Measurements from ENCODE around the gene C2orf69.

C2orf69 gene, protein sequence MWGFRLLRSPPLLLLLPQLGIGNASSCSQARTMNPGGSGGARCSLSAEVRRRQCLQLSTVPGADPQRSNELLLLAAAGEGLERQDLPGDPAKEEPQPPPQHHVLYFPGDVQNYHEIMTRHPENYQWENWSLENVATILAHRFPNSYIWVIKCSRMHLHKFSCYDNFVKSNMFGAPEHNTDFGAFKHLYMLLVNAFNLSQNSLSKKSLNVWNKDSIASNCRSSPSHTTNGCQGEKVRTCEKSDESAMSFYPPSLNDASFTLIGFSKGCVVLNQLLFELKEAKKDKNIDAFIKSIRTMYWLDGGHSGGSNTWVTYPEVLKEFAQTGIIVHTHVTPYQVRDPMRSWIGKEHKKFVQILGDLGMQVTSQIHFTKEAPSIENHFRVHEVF

DNA sequence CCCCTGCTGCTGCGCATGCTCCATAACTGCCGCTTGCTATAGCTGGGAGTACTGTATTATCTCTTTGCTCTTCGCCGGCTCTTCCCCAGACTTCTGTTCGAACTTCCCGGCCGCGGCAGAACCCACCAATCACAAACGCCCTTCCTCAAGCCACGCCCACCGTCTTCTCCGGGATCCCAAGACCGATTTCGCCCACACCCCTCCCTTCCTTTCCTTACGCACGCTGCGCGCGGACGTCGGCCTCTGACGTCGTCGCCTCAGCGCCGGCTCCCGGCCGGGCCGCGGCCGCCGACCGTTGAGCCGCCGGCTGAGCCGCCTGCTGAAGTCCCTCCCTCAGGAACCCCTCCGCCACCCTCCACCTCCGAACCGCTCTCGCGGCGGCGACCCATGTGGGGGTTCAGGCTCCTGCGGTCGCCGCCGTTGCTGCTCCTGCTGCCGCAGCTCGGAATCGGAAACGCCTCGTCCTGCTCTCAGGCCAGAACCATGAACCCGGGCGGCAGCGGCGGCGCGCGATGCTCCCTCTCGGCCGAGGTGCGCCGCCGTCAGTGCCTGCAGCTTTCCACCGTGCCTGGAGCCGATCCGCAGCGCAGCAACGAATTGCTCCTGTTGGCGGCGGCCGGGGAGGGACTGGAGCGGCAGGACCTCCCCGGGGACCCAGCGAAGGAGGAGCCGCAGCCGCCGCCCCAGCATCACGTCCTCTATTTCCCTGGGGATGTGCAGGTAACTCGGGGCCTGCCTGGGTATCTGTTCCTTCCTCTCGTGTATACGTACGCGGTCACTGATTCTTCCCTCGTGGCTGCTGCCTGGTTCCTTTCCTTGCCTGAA, at the start of gene C2orf69:
Gene C2orf69 (plus strand): TSS at position 242 of the 825 bp plus-strand sequence. CDS start 146 bp downstream, at position 388.
- Histone ChIP-seq H3K4me3 (ENCODE audit: low read length in 2 of 2) (peak within 1 kb of the TSS; percentile 81 to 95), H3K36me3 (ENCODE audit: control insufficient read depth in 2 of 2, insufficient read depth in 2 of 2, low read length in 2 of 2) (no peaks in the 10 kb centered on the region), H3K9me3 (ENCODE audit: control insufficient read depth in 2 of 2, low read length in 2 of 2) (no peaks in the 10 kb centered on the region), H3K27ac (ENCODE audit: low read depth in 2 of 2, low read length in 2 of 2) (peak within 1 kb of the TSS; percentile 97 to 98), H3K27me3 (ENCODE audit: control insufficient read depth in 2 of 2, insufficient read depth in 2 of 2, low read length in 2 of 2) (no peaks in the 10 kb centered on the region), H3K9ac (ENCODE audit: low read depth in 1 of 2, low read length in 2 of 2) (peak within 1 kb of the TSS; percentile 94 to 95), H3K4me1 (ENCODE audit: control insufficient read depth in 2 of 2, insufficient read depth in 2 of 2, low read length in 2 of 2) (peaks cover 6 to 10% of the 10 kb centered on the region in 2 donors)

DNA sequence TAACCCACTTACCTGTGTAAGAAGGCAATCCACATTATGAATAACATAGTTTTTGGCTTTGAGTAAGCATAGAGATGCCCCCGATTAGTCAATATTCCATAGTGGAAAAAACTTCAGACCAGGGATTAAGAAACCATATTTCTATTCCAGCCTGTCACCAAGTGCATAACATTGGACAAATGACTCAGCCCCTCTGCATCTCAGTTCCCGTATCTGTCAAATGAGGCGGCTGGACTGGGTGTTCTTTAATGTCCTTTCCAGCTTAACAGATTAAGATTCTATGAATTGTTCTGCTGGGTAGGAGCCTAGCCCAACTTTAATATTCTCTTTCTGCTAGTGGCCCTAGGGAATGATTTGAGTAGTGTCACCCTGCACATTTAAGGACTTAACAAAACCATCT, 48.3 kb upstream of the C2orf69 start:
- Histone ChIP-seq H3K4me3 (ENCODE audit: low read length in 2 of 2) (no peak overlapping the region), H3K9me3 (ENCODE audit: control insufficient read depth in 2 of 2, low read length in 2 of 2) (no peaks in the 10 kb centered on the region), H3K36me3 (ENCODE audit: control insufficient read depth in 2 of 2, insufficient read depth in 2 of 2, low read length in 2 of 2) (no peaks in the 10 kb centered on the region), H3K27me3 (ENCODE audit: control insufficient read depth in 2 of 2, insufficient read depth in 2 of 2, low read length in 2 of 2) (no peaks in the 10 kb centered on the region), H3K27ac (ENCODE audit: low read depth in 2 of 2, low read length in 2 of 2) (no peak overlapping the region), H3K9ac (ENCODE audit: low read depth in 1 of 2, low read length in 2 of 2) (no peak overlapping the region), H3K4me1 (ENCODE audit: control insufficient read depth in 2 of 2, insufficient read depth in 2 of 2, low read length in 2 of 2) (no peaks in the 10 kb centered on the region)

DNA sequence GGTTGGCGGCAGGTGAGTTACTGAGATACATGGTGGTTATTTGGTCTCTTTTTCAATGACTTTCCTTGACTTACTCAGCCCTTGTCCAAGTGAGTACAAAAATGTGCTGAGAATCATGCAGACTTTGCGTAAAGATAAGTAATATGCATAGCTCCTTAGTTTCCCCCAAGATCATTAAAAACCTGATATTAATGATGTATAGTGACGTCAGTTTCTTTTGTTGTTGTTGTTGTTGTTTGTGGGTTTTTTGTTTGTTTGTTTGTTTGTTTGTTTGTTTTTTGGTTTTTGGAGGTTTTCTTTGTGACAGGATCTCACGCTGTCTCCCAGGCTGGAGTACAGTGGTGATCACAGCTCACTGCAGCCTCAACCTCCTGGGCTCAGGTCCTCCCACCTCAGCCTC, 45.2 kb upstream of the C2orf69 start:
- Histone ChIP-seq H3K4me1 (ENCODE audit: control insufficient read depth in 2 of 2, insufficient read depth in 2 of 2, low read length in 2 of 2) (no peaks in the 10 kb centered on the region), H3K4me3 (ENCODE audit: low read length in 2 of 2) (no peak overlapping the region), H3K27ac (ENCODE audit: low read depth in 2 of 2, low read length in 2 of 2) (no peak overlapping the region), H3K27me3 (ENCODE audit: control insufficient read depth in 2 of 2, insufficient read depth in 2 of 2, low read length in 2 of 2) (no peaks in the 10 kb centered on the region), H3K36me3 (ENCODE audit: control insufficient read depth in 2 of 2, insufficient read depth in 2 of 2, low read length in 2 of 2) (no peaks in the 10 kb centered on the region), H3K9ac (ENCODE audit: low read depth in 1 of 2, low read length in 2 of 2) (no peak overlapping the region), H3K9me3 (ENCODE audit: control insufficient read depth in 2 of 2, low read length in 2 of 2) (no peaks in the 10 kb centered on the region)

DNA sequence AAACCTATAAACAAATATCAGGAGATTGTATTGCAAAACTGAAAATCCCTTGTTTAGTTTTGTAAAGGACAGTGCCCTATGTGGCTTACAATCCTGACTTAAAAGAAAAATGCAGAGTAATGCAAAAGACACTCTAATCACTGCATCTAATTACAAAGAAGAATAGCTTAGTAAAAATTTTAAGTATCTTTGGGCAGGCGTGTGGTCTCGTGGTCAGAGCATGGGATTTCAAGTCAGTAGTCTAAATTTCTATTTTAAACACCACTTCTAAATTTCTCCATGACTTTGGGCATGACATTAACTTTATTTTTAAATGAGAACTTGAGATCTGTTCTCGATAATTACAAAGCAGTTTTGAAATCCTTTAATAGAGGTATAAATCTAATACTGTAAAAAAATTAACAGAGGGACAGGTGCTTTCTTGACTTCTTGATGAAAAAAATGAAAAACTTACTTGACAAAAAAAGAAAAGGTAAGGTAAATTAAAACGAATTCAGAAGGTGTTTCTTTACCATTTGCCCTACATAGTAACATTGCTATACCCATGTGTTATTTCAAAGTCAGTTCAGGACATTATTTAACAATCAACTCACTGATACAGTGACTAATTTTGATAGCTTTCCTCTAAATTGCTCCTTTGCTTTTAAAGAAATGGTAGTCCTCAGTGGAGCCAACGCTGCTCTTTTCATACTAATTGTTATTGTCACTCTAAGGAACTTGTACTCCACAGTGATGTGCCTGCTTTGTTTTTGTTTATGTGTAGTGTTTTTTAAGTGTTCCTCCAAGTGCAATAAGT, 42.5 kb upstream of the C2orf69 start:
- H3K27ac ChIP-seq (ENCODE audit: low read depth in 2 of 2, low read length in 2 of 2) = no peak overlapping the region
- no peaks in the 10 kb centered on the region for H3K4me1 ChIP-seq (ENCODE audit: control insufficient read depth in 2 of 2, insufficient read depth in 2 of 2, low read length in 2 of 2)
- no peaks in the 10 kb centered on the region for H3K9me3 ChIP-seq (ENCODE audit: control insufficient read depth in 2 of 2, low read length in 2 of 2)
- no peaks in the 10 kb centered on the region for H3K27me3 ChIP-seq (ENCODE audit: control insufficient read depth in 2 of 2, insufficient read depth in 2 of 2, low read length in 2 of 2)
- no peaks in the 10 kb centered on the region for H3K36me3 ChIP-seq (ENCODE audit: control insufficient read depth in 2 of 2, insufficient read depth in 2 of 2, low read length in 2 of 2)
- H3K9ac ChIP-seq (ENCODE audit: low read depth in 1 of 2, low read length in 2 of 2) = no peak overlapping the region
- no peak overlapping the region for H3K4me3 ChIP-seq (ENCODE audit: low read length in 2 of 2)

DNA sequence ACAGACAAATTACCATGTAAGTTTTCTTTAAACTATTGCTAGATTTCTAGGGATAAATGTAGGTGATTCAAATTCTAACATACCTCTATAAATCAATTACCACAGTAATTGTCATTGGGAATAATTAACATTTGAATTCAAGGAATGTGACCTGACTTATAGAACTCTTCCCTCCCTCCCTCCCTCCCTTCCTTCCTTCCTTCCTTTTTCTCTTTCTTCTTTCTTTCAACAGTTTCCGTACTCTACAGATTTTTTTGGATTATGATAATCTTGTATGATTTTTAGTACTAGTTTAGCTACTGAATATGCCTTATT, 41.9 kb upstream of the C2orf69 start:
- no peak overlapping the region for H3K4me3 ChIP-seq (ENCODE audit: low read length in 2 of 2)
- H3K9ac ChIP-seq (ENCODE audit: low read depth in 1 of 2, low read length in 2 of 2) = no peak overlapping the region
- H3K4me1 ChIP-seq (ENCODE audit: control insufficient read depth in 2 of 2, insufficient read depth in 2 of 2, low read length in 2 of 2) = no peaks in the 10 kb centered on the region
- H3K27me3 ChIP-seq (ENCODE audit: control insufficient read depth in 2 of 2, insufficient read depth in 2 of 2, low read length in 2 of 2) = no peaks in the 10 kb centered on the region
- peaks cover 2 to 3% of the 10 kb centered on the region in 2 donors for H3K9me3 ChIP-seq (ENCODE audit: control insufficient read depth in 2 of 2, low read length in 2 of 2)
- H3K36me3 ChIP-seq (ENCODE audit: control insufficient read depth in 2 of 2, insufficient read depth in 2 of 2, low read length in 2 of 2) = no peaks in the 10 kb centered on the region
- no peak overlapping the region for H3K27ac ChIP-seq (ENCODE audit: low read depth in 2 of 2, low read length in 2 of 2)

DNA sequence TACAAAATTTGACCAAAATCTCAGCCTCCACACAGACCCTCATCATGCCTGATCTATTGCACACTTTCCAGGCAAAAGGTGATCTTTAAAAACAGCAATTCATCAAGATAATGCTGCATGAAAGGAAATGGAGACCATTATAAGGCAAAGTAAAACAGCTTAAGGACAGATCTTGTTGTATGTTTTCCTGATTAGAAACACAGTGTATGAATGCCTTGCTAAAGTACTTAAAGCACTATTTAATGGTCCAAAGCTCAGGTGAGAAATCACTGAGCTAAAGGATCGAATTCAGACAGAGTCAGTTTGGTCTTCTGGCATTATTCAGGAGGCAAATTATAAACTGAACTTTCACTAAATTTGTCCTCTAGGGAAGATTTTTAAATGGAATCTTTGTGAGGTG, 41.4 kb upstream of the C2orf69 start:
- no peak overlapping the region for H3K9ac ChIP-seq (ENCODE audit: low read depth in 1 of 2, low read length in 2 of 2)
- peaks cover 4 to 5% of the 10 kb centered on the region in 2 donors for H3K9me3 ChIP-seq (ENCODE audit: control insufficient read depth in 2 of 2, low read length in 2 of 2)
- no peak overlapping the region for H3K27ac ChIP-seq (ENCODE audit: low read depth in 2 of 2, low read length in 2 of 2)
- no peaks in the 10 kb centered on the region for H3K4me1 ChIP-seq (ENCODE audit: control insufficient read depth in 2 of 2, insufficient read depth in 2 of 2, low read length in 2 of 2)
- no peak overlapping the region for H3K4me3 ChIP-seq (ENCODE audit: low read length in 2 of 2)
- no peaks in the 10 kb centered on the region for H3K36me3 ChIP-seq (ENCODE audit: control insufficient read depth in 2 of 2, insufficient read depth in 2 of 2, low read length in 2 of 2)
- H3K27me3 ChIP-seq (ENCODE audit: control insufficient read depth in 2 of 2, insufficient read depth in 2 of 2, low read length in 2 of 2) = no peaks in the 10 kb centered on the region

DNA sequence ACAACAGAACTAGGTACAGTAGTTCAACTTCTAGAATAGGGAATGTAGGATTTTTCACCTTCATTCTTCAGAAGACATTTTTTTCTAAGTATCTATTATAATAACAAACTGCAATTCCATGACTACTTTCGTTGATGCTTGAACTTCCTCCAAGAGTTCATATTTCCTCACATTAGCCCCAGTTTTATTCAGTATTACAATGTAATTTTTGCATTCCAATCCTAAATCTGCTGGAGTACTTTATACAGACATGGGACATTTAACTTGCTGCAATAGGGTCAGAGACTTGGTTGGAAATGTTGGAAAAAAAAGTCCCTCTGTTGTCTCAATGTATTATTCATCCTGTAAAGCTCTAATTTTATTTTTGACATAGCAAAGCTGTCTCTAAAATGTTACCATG, 40.5 kb upstream of the C2orf69 start:
- Histone ChIP-seq H3K27me3 (ENCODE audit: control insufficient read depth in 2 of 2, insufficient read depth in 2 of 2, low read length in 2 of 2) (no peaks in the 10 kb centered on the region), H3K4me3 (ENCODE audit: low read length in 2 of 2) (no peak overlapping the region), H3K27ac (ENCODE audit: low read depth in 2 of 2, low read length in 2 of 2) (no peak overlapping the region), H3K36me3 (ENCODE audit: control insufficient read depth in 2 of 2, insufficient read depth in 2 of 2, low read length in 2 of 2) (no peaks in the 10 kb centered on the region), H3K9ac (ENCODE audit: low read depth in 1 of 2, low read length in 2 of 2) (no peak overlapping the region), H3K4me1 (ENCODE audit: control insufficient read depth in 2 of 2, insufficient read depth in 2 of 2, low read length in 2 of 2) (no peaks in the 10 kb centered on the region), H3K9me3 (ENCODE audit: control insufficient read depth in 2 of 2, low read length in 2 of 2) (peaks cover 4 to 5% of the 10 kb centered on the region in 2 donors)

DNA sequence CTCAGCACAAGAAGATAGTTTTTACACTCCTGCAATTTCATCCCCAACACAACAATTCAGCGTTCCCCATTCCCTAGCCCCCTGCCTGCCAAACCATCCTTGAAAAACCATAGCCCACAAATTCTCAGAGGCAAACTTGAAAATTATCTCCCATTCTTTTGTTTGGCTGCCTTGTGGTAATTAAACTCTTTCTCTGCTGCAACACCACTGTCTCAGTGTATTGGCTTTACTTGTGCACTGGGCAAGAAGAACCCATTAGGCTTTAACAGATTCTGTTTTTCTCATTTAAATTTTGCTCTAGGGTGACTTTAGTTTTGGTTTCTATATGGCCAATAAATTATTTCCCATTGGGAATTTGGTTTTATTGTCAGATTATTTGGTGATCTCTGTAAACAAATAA, 36.9 kb upstream of the C2orf69 start:
- Histone ChIP-seq H3K27ac (ENCODE audit: low read depth in 2 of 2, low read length in 2 of 2) (no peak overlapping the region), H3K4me1 (ENCODE audit: control insufficient read depth in 2 of 2, insufficient read depth in 2 of 2, low read length in 2 of 2) (no peaks in the 10 kb centered on the region), H3K36me3 (ENCODE audit: control insufficient read depth in 2 of 2, insufficient read depth in 2 of 2, low read length in 2 of 2) (no peaks in the 10 kb centered on the region), H3K9ac (ENCODE audit: low read depth in 1 of 2, low read length in 2 of 2) (no peak overlapping the region), H3K9me3 (ENCODE audit: control insufficient read depth in 2 of 2, low read length in 2 of 2) (peaks cover 4 to 5% of the 10 kb centered on the region in 2 donors), H3K27me3 (ENCODE audit: control insufficient read depth in 2 of 2, insufficient read depth in 2 of 2, low read length in 2 of 2) (no peaks in the 10 kb centered on the region), H3K4me3 (ENCODE audit: low read length in 2 of 2) (no peak overlapping the region)

DNA sequence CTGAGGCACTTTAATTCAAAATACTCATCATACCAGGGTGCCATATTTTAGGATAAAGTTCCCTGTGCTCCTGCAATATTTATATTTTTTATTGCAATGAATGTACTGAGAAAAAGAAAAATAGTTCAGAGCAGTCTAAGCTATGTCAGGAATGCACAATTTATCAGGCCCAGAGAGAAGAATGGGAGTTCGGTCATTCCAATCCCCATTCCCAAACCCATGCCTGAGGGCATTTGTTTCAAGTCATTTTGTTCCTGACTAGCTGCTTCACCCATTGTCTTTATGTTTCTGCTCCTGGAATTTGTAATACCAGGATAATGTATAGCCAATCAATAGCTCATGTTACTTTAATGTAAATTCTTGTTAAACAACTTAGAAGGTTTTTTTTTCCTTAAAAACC, 35.7 kb upstream of the C2orf69 start:
- no peak overlapping the region for H3K27ac ChIP-seq (ENCODE audit: low read depth in 2 of 2, low read length in 2 of 2)
- H3K36me3 ChIP-seq (ENCODE audit: control insufficient read depth in 2 of 2, insufficient read depth in 2 of 2, low read length in 2 of 2) = no peaks in the 10 kb centered on the region
- H3K4me1 ChIP-seq (ENCODE audit: control insufficient read depth in 2 of 2, insufficient read depth in 2 of 2, low read length in 2 of 2) = peaks cover 0 to under 1% of the 10 kb centered on the region in 2 donors
- no peak overlapping the region for H3K9ac ChIP-seq (ENCODE audit: low read depth in 1 of 2, low read length in 2 of 2)
- H3K27me3 ChIP-seq (ENCODE audit: control insufficient read depth in 2 of 2, insufficient read depth in 2 of 2, low read length in 2 of 2) = no peaks in the 10 kb centered on the region
- peaks cover 4 to 5% of the 10 kb centered on the region in 2 donors for H3K9me3 ChIP-seq (ENCODE audit: control insufficient read depth in 2 of 2, low read length in 2 of 2)
- no peak overlapping the region for H3K4me3 ChIP-seq (ENCODE audit: low read length in 2 of 2)

DNA sequence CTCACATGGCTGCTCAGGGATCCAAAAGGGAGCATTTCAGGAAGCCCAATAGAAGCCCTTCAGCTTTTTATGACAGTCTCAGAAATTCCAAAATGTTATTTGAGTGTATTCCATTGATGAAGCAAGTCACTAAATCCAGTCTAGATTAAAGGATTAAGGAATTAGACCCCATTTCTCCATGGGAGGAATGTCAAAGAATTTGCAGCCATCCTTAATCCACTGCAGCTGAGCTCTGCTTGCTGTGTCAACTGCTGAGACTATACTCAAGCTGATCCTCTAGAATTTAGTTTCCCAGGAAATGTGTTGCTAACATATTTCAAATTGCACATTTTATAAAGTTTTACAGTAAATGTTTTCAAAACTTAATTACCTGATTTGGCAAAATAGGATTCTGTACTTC, 28.4 kb upstream of the C2orf69 start:
- Histone ChIP-seq H3K27me3 (ENCODE audit: control insufficient read depth in 2 of 2, insufficient read depth in 2 of 2, low read length in 2 of 2) (no peaks in the 10 kb centered on the region), H3K27ac (ENCODE audit: low read depth in 2 of 2, low read length in 2 of 2) (no peak overlapping the region), H3K4me1 (ENCODE audit: control insufficient read depth in 2 of 2, insufficient read depth in 2 of 2, low read length in 2 of 2) (peaks cover 0 to 4% of the 10 kb centered on the region in 2 donors), H3K4me3 (ENCODE audit: low read length in 2 of 2) (no peak overlapping the region), H3K9me3 (ENCODE audit: control insufficient read depth in 2 of 2, low read length in 2 of 2) (no peaks in the 10 kb centered on the region), H3K9ac (ENCODE audit: low read depth in 1 of 2, low read length in 2 of 2) (no peak overlapping the region), H3K36me3 (ENCODE audit: control insufficient read depth in 2 of 2, insufficient read depth in 2 of 2, low read length in 2 of 2) (no peaks in the 10 kb centered on the region)
